ENCODE measurements around the gene SH3GL2.

Gene SH3GL2

DNA sequence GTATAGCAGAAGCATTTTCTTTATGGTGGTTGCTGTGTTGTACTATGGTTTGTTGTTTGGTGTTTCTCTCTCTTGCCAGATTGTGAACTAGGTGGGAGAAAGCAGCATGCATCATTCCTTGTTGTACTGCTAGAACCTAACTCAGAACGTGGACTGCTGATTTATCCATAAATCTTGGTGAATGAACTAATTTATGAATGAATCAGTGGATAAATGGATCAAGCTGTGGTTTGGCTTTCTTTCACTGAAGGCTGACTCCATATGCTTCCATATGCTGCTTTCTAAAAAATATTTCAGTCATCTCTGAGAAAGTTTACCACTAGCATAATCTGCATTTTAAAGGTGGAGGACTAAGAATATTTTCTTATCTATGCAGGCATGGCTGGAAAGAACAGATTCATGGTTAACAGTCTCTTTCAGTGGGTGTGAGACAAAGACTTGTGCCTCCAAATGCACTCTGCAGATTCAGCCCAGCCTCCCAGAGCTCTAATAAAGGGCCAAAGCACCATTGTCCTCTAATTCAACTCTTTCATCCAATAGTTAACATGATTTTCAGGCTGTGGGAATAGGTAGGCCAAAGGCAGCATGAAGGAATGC, 237.7 kb downstream of the SH3GL2 start:
- peak; percentile 84 for DNase-seq

DNA sequence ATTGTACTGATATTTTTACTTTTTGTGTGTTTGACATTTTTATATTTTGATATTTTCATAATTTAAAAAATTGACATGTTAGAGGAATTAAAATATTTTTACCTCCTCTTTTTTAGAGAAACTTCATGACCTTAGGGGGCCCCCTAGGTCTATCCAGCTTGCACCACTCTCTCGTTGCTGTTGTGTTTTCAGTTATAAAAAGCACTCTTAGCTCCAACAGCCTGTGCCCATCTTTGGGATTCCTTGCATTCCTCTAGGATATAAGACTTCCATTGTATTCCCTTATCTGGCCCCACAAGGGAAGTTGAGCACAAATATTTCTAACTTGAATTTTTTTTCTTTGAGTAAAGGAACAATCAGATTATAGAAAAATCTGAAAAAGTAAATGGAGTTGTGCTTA, 245.3 kb downstream of the SH3GL2 start:
- DNase-seq: peak; percentile 23

DNA sequence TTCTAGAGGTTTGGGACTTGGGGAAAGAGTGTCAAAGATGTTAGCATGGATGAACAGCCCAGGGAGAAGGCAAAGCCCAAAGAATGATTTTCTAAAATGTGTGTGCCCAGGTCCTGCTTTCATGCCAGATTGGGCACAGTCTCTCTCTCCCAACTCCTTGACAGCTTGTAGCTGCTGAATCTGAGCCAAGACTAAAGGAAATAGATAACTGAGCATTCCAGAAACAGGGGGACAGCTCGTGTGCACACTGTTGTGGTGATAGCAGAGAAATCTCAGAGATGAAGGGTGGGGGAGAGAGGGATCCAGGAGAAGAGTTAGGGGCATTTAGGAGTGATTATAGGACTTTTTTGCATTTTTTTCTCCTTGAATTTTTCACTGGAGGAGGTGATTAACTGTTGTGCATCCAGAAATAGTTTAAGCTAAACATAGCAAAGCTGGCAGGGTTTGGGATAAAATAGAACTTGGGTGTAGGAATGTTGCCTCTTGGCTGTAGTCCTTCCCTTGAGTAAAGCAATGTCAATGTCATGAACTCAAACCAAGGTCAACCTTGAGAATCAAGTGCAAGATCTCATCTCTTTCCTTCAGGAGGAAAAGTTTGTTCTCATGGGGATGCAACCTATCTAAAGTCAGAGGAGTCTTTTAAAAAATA, 245.9 kb downstream of the SH3GL2 start:
- no peak for DNase-seq

DNA sequence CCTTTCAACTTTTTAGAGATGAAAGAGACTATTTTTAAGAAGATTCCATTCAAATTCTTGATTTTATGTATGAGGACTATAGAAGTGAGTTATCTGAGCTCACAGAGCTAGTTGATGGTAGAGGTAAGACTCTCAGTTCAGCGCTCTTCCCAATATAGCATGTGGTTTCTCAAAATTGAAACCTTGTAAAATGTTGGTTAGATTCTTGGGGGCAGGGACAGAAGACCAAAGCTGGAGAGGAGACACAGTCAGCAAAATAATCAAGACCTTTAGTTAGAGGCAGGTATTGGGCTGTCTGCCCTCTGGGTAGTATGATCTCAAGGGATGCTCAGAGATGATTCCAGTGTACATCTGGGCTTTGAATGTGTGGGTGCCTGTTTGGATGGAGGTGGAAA, 246.4 kb downstream of the SH3GL2 start:
- no peak for DNase-seq

DNA sequence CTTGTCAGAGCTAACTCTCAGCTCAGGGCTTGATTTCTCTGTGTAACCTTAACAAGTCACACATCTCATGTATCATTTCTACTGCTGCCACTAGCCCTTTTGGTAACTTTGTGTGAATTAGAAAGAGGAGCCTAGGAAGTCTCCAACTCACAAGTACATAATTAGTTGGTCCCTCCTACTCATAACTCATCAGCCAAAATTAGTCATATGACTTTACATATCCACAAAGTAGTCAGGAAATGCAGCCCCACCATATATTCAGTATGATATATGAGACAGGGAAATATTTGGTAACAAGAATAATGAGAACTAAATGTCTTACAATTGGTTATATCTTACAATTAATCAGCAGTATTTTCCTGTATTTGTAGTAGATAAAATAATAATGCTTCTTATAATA, 250.2 kb downstream of the SH3GL2 start:
- no peak for DNase-seq

DNA sequence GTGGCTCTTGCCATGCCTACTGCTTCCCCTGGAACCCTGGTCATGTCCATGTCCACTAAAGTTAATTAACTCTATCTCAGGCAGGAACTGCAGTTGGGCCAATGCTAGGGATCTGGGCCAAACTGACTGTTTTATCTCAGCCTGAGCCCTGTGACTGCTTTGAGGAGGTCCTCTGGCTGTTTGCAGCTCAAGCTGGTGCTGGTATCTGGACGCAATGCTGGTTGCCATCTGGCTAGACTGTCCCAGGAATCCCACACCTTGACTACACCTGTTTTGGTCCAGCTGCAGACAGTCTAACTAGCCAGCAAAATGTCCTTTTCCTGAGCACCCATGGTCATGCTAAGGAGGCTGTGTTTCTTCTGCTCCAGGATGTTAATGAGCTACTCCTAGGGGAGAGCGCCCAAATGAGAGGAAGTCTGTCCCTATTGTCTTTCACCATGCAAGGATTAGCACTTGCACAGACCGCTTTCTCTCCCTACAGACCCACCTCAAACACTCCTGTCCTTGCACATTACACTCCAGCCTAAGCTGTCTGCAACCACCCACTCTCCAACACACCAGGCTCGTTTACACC, 251.0 kb downstream of the SH3GL2 start:
- DNase-seq: no peak

DNA sequence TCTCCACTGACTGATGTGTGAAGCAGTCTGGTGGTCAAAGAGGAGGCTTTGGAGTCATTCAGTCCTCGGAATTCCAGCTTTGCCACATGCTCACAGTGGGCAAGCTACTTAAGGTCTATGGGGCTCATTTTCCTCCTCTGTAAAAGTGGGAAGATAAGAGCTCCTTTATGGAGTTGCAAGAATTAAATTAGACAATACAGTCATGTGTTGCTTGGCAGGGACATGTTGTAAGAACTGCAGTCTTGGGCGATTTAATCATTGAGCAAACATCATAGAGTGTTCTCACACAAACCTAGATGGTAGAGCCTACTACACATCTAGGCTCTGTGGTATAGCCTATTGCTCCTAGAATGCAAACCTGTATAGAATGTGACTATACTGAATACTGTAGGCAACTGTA, 253.9 kb downstream of the SH3GL2 start:
- DNase-seq: no peak

DNA sequence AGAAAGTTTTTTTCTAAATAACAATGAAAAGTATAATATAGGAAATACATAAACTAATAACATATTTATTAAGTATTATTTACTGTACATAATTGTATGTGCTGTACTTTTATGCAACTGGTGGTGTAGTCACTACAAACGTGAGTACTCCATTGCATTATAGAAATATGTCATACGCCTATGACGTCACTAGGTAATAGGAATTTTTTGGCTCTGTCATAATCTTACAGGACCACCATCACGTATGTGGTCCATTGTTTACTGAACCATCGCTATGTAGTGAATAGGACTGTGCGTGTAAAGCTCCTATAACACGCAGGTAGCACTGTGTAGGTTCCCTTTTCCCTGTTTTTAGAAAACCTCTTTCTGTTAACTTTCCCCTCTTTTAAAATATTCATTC, 255.0 kb downstream of the SH3GL2 start:
- no peak for DNase-seq

DNA sequence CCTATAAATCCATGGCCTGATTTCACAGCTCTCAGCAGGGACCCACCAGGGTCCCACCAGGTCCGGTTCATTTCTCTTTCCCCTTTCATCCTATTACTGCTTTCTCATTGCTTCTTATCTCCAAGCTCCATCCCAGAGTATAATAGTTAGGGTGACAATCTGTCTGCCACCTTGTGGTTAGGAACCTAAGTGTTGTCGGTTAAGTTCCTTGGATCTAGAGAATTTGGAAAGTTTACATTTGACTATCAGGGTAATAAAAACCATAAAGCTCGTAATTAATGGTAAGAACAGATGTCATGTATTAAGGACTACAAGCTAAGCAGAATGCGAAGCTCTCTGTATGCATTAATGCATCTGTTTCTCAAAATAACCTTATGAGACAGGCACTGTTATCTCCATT, 259.1 kb downstream of the SH3GL2 start:
- DNase-seq: no peak

DNA sequence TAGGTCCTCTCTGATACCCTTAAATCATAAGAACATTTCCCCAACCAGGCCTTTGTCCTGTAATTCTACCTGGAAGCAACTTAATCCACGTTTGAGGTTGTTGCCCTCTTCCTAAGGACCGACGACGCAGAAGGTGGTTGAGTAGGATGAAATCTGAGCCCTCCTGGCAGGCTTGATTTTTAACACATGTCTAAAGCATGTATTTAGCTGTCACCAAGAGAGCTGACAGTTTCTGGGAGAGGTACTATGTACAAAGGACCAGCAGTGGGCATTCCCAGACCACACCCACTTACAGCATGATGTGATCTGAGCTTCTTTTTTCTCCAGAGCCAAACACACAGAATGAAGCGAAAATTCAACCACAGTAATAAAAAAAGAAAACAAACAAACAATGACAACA, 260.9 kb downstream of the SH3GL2 start:
- no peak for DNase-seq

DNA sequence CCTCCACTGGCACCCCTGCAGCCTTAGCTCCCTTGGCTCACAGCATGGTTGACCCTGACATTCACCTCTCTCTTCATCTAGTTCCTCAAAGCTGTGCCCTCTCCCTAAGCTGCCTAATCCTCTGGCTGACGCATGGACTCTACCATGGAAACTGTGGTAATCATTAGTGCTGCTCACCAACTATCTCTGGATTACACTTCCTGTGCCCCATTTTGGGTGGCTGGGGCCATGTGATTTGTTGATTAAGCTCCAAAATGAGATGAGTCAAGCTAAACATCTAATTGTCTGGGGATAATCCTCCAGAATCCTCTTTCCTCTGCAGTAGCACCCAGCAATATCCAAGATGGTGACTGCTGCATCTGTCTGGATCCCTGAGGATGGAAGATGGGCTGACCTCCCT, 264.4 kb downstream of the SH3GL2 start:
- DNase-seq: no peak
